Activated CD8-positive, alpha-beta memory T cell treated with anti-CD3 and anti-CD28 coated beads, Interleukin-2, amount 50 U/mL, for 24 hours (primary cell): ENCODE results near the gene CCDC74A.
"Not testable (repeated sequence)": the region's sequence is repeated elsewhere in the genome, so short reads cannot be mapped to it uniquely, and the experiment has no call there.

ENCODE experiments used
- DNase-seq: peaks from one replicate; pipeline ENCODE4 v3.0.0-alpha.2; 2020; ENCODE audit errors: extremely low read depth

CCDC74A gene

GRCh38 chr2:131528981-131529863, 1.5 kb downstream of the CCDC74A start:
- DNase-seq = not testable (repeated sequence)

GRCh38 chr2:131529864-131530445, 2.3 kb downstream of the CCDC74A start:
- not testable (repeated sequence) for DNase-seq

DNA sequence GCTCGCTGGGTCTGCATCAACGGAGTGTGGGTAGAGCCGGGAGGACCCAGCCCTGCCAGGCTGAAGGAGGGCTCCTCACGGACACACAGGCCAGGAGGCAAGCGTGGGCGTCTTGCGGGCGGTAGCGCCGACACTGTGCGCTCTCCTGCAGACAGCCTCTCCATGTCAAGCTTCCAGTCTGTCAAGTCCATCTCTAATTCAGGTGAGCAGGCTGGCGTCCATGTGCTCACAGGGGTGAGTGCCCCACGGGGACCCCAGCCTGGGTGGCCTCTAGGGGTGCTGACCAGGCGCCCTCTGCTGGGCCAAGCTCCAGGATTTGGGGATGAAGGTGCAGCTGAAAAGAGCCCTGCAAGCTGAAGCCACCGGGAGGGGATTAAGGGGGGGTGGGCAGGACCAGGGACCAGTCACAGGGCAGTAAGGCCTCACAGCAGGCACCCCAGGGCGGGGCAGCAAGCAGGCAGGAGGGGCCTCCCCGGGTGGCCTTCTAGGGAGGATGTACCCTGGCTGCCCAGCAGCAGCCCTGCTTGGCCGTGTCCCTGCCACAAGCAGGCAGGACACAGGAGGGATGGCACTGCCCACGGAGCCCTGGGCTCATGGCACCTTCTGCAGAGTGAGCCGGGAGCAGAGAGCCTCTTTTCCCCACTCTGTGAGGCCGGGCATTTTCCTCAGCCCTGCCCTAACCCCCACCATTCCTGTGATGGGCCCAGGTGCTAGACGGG, 3.1 kb downstream of the CCDC74A start:
- not testable (repeated sequence) for DNase-seq

DNA sequence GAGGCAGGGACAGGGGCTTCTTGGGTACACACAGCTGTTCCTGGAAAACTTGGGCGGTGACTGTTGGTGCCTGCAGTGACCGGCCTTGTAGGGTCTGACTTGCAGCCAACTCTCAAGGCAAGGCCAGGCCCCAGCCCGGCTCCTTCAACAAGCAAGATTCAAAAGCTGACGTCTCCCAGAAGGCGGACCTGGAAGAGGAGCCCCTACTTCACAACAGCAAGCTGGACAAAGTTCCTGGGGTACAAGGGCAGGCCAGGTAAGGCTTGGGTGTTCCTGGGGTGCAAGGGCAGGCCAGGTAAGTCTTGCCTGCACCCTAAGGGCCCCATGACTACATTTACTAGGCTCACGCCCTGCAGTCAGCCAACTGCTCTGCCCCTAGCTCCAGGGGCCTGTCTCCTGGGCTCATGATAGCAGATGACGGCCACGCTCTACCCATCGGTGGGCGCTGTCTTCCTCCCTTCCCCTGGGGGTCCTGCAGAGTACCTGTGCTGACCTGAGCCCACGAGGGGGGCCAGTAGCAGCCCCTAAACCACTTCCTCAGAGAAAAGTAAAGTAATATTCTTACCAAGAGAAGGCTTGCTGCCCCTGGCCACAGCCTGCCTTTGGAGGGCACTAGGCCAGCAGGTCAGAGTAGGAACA, 4.0 kb downstream of the CCDC74A start:
- not testable (repeated sequence) for DNase-seq

- DNase-seq = not testable (repeated sequence)
Measured at GRCh38 chr2:131532723-131533608, 5.3 kb downstream of the CCDC74A start.

DNA sequence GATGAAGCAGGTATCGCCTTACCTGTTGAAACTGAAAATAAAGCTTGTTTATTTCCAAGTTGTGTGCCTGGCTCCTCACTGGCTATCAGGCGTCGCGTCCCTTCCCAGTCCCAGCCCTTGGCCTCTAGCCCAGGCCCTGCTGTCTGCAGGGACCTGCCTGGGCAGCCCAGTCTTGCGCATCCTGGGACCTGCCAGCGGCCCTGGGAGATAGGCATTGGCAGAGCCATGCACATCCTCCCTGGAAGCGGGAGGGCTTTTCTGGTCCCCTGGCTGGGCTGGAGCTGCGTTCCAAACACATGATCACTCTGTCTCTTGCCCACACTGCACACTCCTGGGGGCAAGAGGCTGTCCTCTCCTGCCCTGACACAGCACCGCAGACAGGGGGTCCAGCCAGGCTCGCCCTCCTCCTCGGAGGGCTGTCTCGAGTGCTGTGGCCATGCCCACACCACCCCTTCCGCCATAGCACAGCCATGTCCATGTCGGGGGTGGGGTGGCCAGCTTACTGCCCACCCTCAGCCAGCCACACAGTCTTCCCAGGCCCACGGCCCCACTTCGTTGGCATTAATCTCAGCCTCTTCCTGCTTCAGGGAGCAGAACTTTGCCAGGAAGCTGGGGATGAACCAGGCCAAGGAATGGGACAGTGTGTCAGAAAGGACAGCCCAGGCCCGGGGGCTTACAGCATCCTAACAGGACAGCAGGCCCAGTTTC, 6.1 kb downstream of the CCDC74A start:
- DNase-seq = not testable (repeated sequence)

- not testable (repeated sequence) for DNase-seq
Measured at GRCh38 chr2:131534317-131534672, 6.6 kb downstream of the CCDC74A start.

GRCh38 chr2:131534965-131535364, 7.3 kb downstream of the CCDC74A start:
- not testable (repeated sequence) for DNase-seq

DNA sequence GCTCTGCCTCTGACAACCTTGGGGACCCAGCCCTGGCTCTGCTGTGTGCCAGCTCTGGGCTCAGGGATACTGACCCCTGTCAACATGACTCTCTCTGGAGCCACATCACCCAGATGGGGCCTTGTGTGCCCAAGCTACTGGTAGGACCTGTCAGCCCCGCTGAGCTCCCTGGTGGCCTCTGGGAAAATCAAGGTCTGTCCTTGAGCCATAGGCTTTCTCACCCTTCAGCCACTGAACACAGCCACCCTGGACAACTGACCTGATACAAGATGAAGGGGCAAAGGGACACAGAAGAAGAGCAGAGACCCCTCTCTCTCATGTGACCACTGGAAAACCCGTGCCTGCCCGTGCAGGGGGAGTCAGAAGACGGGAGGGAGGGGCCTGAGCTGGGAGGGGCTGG, 7.8 kb downstream of the CCDC74A start:
- DNase-seq = no peak

DNA sequence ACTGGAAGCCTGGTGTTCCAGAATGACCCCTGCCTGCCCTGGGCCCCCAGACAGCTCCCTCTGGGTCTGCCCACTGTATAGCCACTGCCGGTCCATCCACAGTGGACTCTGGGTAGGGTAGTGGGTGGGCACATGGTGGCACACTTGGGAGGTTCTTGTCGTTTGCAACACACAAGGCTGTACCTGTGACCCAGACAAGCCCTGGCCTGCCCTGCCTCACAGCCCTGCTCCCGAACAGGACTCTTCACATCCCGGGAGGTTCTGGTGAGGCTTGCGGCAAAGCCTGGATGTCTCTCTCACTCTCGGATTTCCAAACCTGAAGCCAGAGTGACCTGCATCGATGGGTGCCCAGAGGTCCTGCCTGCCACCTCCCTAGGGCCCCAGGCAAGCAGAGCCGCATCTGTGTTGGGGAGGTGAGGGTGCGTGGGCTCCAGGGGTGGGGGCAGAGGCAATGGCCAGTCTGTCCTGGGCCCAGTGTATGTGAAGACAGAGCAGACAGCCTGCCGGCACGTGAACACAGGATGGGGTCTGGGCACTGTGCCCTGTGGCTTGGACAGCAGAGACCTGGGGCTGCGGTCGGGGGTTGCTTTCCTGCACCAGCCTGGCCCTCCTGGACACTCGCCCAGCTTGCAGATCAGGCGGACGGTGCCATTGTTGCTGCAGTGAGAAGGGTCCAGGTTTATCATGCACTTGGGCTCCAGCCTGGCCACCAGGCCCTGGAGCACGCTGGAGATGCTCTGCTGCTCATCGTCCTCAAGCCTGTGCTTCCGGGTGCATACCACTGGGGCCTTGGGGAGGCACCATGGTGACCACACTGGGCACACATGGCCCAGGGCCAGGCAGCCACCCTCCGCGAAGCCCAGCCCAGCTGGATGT, 8.5 kb downstream of the CCDC74A start:
- DNase-seq = not testable (repeated sequence)

DNA sequence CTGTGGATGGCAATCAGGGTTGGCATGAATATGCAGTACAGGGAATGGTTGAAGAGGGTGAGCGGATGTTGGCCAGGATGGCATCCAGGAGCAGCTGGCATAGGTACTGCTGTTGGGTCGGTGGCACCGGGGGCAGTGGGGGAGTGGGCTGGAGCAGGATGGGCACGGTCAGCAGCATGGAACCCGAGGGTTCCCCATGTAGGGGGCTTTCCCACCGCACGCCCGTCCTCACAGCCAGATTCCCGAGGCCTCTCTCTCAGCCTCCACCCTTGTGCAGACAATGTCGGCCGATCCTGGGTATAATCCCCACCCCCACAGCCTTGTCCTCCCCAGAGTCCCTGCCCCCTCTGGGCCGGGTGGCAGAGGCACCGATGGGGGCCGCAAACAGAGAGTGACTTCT, 9.2 kb downstream of the CCDC74A start:
- DNase-seq = not testable (repeated sequence)

- DNase-seq = not testable (repeated sequence)
Measured at GRCh38 chr2:131538856-131539255, 11.2 kb downstream of the CCDC74A start.

GRCh38 chr2:131542438-131543384, 15.0 kb downstream of the CCDC74A start:
- no peak for DNase-seq

DNA sequence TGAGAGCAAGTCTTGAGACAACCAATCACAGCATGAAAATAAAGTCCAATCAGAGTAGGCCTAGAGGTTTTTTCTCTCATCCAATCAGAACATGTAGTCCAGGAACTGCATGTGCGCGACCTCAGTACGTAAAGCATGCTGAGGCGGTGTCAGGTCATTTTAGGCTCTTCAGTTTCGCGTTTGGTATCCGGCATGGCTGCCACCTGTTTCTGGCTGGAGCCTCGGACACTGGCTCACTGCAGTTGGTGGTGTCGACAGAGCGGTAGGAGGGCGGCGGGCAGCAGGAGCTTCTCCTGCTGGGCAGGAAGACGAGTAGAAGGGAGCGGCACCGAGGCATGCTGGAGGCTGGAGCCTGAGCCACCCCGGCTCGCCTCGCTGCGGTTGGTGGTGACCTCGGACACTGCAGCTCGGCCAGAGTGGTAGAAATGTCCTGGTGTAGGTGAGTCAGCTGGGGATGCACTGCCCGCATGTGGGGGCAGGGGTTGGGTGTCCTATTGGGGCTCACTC, 15.8 kb downstream of the CCDC74A start:
- DNase-seq = no peak

DNA sequence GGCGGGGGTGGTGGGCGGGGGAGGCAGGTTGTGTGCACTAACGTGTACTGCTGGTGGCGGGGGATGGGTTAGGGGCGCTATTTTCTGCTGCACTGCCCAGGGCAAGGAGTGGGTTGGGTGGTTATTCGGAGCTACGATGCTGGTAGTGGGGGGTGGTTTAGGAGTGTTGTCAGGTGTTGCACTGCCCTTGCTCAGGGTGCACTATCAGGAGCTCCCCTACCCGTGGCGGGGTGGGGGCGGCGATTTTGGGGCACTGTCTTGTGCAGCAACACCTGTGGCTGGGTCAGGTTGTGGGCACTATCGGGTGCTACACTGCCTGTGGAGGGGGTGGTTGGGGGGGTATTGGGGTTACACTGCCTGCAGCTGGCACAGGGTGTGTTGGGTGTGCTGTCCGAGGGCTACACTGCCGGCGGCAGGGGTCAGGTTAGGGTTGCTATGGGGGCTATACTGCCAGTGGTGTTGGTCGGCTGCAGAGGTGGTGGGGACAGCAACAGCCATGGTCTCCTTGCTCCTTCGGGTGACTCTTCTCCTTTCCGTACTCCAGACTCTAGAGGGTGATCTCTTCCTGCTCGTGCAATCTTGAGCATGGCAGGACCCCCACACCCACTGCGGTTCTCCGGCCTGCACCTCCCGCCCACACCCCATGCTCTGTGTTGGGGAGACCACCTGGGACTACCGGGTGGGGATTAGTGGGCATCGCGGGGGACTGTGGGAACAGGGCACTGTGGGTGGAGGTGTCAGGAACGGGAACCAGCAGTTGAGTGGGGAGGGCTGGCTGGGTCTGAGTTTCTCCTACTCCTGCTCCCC, 16.5 kb downstream of the CCDC74A start:
- DNase-seq = not testable (repeated sequence)

DNA sequence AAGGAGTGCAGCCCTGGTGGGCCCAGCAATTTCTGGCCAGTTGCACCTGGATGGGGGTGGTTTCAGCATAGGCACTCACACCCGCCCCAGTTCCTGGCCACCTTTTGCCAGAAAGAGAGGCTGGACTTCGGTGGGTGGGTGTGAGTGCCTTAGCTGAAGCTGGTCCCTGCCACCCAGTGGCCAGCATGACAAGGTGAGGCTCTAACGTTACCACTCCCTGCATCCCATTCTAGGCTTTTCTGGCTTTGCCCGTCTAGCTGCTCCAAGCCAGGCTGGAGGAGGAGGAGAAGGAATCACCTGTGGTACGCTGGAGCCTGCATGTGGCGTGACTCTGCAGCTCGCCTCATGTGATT, 17.1 kb downstream of the CCDC74A start:
- DNase-seq = not testable (repeated sequence)

GRCh38 chr2:131552871-131553270, 25.2 kb downstream of the CCDC74A start:
- DNase-seq = no peak
